NCI-H82 treated with DMSO at 0.1 percent for 48 hours (cell line): ENCODE results near the gene STK40.

Source experiments
- DNase-seq: peaks from one replicate; lab custom pipeline; 2025; ENCODE audit not compliant: unreplicated experiment; lab: John Stamatoyannopoulos, UW

The STK40 gene

GRCh38 chr1:36346741-36347370 lies 38.9 kb downstream of the STK40 start:
- DNase-seq: no peak

GRCh38 chr1:36345353-36345752 lies 40.4 kb downstream of the STK40 start:
- DNase-seq: no peak

DNA sequence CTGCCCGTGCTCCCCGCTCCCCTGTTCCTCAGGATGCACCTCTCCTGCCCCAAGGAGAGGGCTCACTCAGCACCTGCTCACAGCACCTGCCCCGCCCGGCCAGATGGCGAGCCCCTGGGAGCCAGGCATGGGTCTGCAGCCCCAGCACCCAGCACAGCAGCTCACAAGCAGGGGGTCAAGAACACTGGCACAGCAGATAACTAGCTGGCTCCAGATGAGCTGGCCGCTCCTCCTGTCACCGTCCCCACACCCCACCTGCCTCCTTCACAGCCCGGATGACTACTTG lies 41.4 kb downstream of the STK40 start:
- DNase-seq: no peak

- no peak for DNase-seq
These were observed 41.9 kb downstream of the STK40 start for GRCh38 chr1:36343651-36344394.

DNA sequence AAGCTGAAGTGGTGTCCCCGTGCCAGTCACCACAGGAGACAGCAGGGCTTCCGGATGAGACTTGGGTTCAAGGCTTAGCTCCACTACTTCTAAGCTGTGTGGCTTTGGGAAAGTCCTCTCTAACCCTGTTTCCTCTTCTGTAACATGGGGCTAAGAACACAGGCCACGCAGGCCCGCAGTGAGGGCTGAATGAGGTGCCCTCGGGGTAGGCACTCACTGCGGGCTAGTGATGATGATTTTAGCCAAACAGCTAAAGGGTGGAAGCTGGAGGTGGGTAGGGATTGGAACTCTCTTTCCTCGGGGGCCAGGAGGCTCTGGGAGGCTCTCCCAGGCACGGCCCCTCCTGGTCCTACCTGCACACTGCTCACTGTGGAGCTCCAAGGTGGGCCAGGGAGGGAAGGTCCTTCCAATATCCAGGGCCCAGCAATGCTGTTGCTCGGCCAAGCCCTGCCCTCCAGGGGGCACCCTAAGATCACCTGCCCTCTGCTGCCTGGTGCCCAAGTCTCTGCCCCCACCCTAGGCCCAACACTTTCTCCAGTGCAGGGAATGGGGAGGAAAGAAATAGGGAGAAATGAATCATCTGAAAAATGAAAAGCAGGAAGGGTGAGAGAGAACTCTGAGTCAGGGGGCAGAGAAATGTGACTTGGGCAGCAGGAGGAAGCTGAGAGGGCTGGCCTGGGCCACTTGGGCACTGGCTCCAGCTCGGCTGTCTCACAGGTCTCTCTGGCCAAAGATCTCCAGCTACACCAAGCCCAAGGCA lies 43.1 kb downstream of the STK40 start:
- no peak for DNase-seq

DNA sequence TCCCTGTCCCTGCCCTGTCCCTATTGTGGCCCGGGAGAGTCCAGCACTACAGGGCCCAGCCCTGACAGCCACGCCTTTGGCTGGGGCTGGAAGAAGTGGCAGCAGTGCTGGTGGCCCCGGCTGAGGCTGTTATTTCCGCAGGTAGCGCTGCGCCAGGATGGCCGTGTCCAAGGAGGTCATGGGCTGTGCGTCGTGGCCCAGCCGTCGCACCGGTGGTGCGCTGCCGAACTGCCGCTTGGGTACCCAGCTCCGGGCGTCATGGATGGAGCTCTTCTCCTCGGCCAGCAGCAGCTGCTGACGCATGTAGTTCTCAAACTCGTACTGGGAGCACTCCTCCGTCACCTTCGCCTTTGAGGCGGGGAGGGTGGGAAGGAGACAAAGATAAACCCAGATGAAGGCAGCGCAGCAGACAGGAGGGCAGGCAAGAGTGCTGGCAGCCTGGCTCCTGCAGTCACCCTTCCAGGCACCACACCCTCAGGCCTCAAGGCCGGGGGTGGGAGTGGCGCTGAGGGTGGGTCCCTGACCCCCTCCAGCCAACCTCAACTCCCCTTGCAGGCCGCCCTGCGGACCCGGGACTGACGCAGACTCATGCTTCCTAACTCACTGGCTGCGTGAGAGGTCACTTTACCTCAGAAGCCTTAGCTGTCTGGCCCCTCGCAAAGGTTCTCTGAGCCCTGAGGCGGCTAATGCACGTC lies 44.0 kb downstream of the STK40 start:
- no peak for DNase-seq

- DNase-seq: no peak
These were observed 46.1 kb downstream of the STK40 start for GRCh38 chr1:36339615-36340014.

DNA sequence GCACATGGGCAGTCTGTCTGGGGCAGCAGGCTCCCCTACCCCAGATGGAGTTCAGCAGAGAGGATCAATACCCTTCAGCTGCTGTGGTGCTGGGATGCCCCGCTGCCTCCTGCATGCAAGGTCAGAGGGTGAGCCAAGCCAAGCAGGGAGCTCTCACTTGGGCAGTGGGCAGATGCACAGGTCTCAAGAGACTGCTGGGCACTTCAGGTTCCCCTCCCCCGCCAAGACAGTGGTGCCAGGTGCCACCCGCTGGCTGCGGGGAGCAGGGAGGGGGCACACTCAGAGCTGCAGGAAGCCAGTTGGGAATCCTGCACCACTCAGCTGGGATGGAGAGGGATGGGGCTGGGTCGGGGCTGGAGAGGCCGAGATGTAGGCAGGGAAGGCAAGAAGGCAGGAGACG lies 46.5 kb downstream of the STK40 start:
- DNase-seq: no peak

DNA sequence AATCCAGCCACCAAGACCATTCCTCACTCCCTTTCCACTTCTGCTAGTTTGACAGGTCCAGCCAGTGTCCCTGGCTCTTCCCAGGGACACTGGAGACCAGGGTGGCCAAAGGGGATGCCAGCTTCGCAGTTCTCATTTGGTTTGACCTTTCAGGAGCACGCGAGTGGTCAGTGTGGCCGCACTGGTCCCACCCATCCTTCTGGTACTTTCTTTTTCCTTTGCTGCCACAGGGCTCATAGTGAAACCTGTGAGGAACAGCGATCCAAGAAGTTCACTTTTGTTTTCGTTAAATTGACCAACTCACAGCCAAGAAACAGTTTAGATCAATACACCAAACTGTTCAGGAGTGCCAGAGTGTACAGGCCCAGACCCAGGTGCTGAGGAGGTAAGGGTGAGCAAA lies 47.9 kb downstream of the STK40 start:
- DNase-seq: no peak

- DNase-seq: peak; percentile 79
These were observed 54.8 kb downstream of the STK40 start for GRCh38 chr1:36330940-36331339.

DNA sequence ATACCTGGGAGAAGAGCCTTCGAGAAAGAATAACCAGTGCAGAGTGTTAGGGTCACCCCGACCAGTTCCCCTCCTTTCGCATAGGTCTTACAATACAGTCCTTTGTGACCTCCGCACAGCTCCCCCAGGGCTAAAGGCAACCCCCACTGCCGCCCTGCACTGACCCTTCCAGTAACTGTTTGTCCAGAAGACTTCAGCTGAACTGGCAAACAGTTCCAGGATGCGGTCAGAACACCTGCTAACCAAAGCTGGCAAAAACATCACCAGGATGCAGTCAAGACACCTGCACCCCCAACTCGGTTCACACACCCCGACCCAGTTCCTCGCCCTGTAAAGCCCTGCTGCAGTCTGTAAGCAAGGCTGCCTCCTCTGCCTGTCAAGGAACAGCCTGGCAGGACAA lies 55.9 kb downstream of the STK40 start:
- DNase-seq: no peak

GRCh38 chr1:36328713-36329112 lies 57.0 kb downstream of the STK40 start:
- DNase-seq: no peak

GRCh38 chr1:36328088-36328480 lies 57.6 kb downstream of the STK40 start:
- DNase-seq: no peak

- no peak for DNase-seq
These were observed 58.2 kb downstream of the STK40 start for GRCh38 chr1:36327421-36328087.

DNA sequence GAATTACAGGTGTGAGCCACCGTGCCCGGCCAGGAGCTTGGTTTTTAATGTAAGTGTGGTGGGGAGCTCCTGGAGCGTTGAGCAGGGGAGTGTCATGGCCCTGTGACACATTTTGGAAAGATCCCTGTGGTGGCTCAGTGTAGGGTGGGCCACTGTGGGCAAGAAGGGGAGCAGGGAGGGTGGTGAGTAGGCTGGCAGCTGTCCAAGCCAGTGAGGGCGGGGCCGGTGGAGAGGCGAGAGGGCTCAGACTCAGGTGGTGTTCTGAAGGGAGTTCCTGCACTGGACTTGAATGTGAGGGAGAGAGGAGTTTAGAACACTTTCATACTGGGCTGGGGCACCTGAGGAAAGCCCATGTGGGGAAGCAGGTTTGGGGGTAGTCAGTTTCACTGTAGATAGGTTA lies 59.2 kb downstream of the STK40 start:
- no peak for DNase-seq

GRCh38 chr1:36324353-36324703 lies 61.4 kb downstream of the STK40 start:
- no peak for DNase-seq

- DNase-seq: no peak
These were observed 61.9 kb downstream of the STK40 start, which contains the start of gene EVA1B for GRCh38 chr1:36323636-36324352. Gene EVA1B (minus strand): TSS chr1:36323645. CDS start chr1:36323037, 608 bp downstream.

GRCh38 chr1:36322786-36323635 lies 62.7 kb downstream of the STK40 start:
- no peak for DNase-seq

DNA sequence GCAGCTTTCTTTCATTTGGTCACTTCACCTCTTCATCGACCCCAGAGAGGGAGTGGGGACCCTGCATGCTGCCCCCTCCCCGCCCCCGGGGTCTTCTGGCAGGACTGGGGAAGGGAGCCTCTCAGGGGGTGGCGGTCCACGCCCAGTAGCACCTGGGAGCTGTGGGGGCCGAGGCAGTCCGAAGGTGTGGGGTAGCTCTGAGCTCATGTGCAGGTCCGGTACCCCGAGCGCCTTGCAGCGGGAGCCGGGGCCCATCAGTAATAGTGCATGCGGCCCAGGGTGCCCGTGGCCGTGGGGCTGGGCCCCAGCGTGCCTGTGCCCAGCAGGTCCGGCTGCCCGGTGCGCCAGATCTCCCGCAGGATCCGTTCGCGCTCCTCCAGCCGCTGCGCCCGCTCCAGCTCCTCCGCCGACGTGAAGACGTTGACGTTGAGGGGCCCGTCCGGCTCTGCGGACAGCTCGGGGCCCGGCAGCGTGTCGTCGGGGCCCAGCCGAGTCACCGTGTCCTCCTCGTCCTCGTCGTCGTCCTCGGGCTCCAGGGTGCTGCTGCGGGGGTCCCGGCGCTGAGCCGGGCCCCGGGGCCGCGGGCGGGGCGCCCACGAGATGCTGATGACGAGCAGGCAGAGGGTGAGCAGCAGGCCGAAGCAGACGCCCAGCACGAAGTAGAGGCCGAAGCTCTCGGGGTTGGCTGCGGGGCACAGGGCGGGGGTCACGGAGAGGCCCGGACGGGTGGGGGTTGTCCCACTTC lies 63.5 kb downstream of the STK40 start:
- DNase-seq: no peak
